ENCODE measurements around the gene NUPR1. TPM values are rescaled to one million over a fixed set of nuclear protein-coding genes. Genes with fewer than 3 reads are reported as not detected.

Gene NUPR1
- total RNA-seq, 1 experiment from 2014 or later, result 2.2 TPM

DNA sequence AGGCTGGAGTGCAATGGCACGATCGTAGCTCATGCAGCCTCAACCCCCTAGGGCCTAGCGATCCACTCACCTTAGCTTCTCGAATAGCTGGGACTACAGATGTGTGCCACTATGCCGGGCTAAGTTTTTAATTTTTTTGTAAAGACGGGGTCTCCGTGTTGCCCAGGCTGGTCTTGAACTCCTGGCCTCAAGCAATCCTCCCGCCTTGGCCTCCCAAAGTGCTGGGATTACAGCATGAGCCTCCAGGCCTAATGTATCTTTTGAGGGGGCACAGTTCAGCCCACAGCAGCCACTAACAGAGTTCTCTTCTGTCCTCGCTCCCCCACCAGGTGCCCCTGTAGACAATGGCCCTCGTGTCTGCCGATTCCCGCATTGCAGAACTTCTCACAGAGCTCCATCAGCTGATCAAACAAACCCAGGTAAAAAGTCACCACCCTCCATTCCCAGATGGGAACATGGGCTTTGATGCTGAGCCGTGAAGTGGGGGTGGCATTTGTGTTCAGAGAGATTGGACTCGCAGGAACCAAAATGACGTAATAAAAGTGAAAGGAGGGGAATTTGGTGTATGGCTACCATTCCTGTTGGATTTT, 42.0 kb upstream of the NUPR1 start (continued):
- TF ChIP-seq, protein P1, sequence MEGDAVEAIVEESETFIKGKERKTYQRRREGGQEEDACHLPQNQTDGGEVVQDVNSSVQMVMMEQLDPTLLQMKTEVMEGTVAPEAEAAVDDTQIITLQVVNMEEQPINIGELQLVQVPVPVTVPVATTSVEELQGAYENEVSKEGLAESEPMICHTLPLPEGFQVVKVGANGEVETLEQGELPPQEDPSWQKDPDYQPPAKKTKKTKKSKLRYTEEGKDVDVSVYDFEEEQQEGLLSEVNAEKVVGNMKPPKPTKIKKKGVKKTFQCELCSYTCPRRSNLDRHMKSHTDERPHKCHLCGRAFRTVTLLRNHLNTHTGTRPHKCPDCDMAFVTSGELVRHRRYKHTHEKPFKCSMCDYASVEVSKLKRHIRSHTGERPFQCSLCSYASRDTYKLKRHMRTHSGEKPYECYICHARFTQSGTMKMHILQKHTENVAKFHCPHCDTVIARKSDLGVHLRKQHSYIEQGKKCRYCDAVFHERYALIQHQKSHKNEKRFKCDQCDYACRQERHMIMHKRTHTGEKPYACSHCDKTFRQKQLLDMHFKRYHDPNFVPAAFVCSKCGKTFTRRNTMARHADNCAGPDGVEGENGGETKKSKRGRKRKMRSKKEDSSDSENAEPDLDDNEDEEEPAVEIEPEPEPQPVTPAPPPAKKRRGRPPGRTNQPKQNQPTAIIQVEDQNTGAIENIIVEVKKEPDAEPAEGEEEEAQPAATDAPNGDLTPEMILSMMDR (IDR thresholded peaks at IDR 0.05 in 2 of 3, conservative IDR thresholded peaks at IDR 0.05 in 1 of 3; ENCODE audit: borderline replicate concordance in 1 of 3, insufficient read depth in 1 of 3, low read depth in 2 of 3, low read length in 2 of 3), result no peak
- no peak for TF ChIP-seq EGR1 (IDR thresholded peaks at IDR 0.05; ENCODE audit: low read depth)

DNA sequence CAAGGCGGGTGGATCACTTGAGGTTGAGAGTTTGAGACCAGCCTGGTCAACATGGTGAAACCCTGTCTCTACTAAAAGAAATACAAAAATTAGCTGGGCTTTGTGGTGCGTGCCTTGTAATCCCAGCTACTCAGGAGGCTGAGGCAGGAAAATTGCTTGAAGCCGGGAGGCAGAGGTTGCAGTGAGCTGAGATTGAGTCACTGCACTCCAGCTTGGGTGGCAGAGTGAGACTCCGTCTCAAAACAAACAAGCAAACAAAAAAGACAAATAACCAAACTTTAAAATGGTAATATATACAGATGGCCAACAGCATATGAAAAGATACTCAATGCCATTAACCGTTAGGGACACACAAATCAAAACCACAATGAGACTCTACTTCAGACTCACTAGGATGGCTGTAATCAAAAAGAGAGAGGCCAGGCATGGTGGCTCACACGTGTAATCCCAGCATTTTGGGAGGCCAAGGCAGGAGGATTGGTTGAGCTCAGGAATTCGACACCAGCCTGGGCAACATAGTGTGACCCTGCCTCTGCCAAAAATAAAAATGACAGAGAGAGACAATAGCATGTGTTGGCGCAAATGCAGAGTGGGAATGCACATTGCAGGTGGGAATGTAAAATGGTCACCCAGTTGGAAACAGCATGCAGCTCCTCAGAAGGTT, 36.8 kb upstream of the NUPR1 start:
- H3K27ac ChIP-seq (ENCODE audit: low read depth, low read length), result no peak overlapping the region
- intact Hi-C loops (cut with micrococcal nuclease), result no loop called here
- no peaks in the 10 kb centered on the region for H3K9me3 ChIP-seq (ENCODE audit: control insufficient read depth in 1 of 2, insufficient read depth in 1 of 2, low read depth in 1 of 2, low read length in 2 of 2)
- H3K27me3 ChIP-seq (ENCODE audit: insufficient read depth, low read length), result no peaks in the 10 kb centered on the region
- DNase-seq (ENCODE audit: low read depth, low spot score) (no peak), ATAC-seq (no peak)
- no peaks in the 10 kb centered on the region for H3K36me3 ChIP-seq (ENCODE audit: control insufficient read depth in 1 of 2, insufficient read depth in 2 of 2, low read length in 2 of 2)
- ChIA-PET RAD21 (ENCODE audit: low non-redundant PET in 1 of 2, low total read pairs in 2 of 2, uncharacterized antibody in 2 of 2, unreplicated experiment in 2 of 2) (no interaction called here), CTCF (no interaction called here), POLR2A (no interaction called here)
- no peaks in the 10 kb centered on the region for H3K9me2 ChIP-seq (ENCODE audit: insufficient read depth)
- BruUV-seq (replicated peaks), result no TSS peak
- no peak overlapping the region for H3K9ac ChIP-seq (ENCODE audit: low read length)
- H2AFZ ChIP-seq (ENCODE audit: low read depth, low read length, poor library complexity, severe bottlenecking), result no peak overlapping the region
- H4K20me1 ChIP-seq (ENCODE audit: insufficient read depth), result no peaks in the 10 kb centered on the region
- no peaks in the 10 kb centered on the region for H3K79me2 ChIP-seq (ENCODE audit: insufficient read depth, low read length)
- no peaks in the 10 kb centered on the region for H3K4me1 ChIP-seq (ENCODE audit: control insufficient read depth in 1 of 2, insufficient read depth in 2 of 2, low read length in 2 of 2)
- no peak overlapping the region for H3K4me2 ChIP-seq (ENCODE audit: low read length)
- TF ChIP-seq EZH2 (IDR thresholded peaks at IDR 0.05) (no peak), SIN3A (IDR thresholded peaks at IDR 0.05; ENCODE audit: low read depth) (no peak), SRF (IDR thresholded peaks at IDR 0.05; ENCODE audit: low read depth) (no peak), JUND (IDR thresholded peaks at IDR 0.05) (no peak), POLR2A (IDR thresholded peaks at IDR 0.05; ENCODE audit: borderline replicate concordance, extremely low read depth, insufficient read depth, insufficient read length) (no peak), TCF7L2 (IDR thresholded peaks at IDR 0.05; ENCODE audit: borderline replicate concordance, extremely low read depth, insufficient read depth, insufficient read length) (no peak), CBX3 (IDR thresholded peaks at IDR 0.05; ENCODE audit: low read depth) (no peak), FOSL1 (IDR thresholded peaks at IDR 0.05; ENCODE audit: low read depth) (no peak), ELF1 (IDR thresholded peaks at IDR 0.05; ENCODE audit: borderline replicate concordance, low read depth) (no peak), SP1 (IDR thresholded peaks at IDR 0.05; ENCODE audit: low read depth) (no peak), EGR1 (IDR thresholded peaks at IDR 0.05; ENCODE audit: low read depth) (no peak)
- TF ChIP-seq, protein P2, sequence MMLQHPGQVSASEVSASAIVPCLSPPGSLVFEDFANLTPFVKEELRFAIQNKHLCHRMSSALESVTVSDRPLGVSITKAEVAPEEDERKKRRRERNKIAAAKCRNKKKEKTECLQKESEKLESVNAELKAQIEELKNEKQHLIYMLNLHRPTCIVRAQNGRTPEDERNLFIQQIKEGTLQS (IDR thresholded peaks at IDR 0.05), result no peak
- TF ChIP-seq, protein P3, sequence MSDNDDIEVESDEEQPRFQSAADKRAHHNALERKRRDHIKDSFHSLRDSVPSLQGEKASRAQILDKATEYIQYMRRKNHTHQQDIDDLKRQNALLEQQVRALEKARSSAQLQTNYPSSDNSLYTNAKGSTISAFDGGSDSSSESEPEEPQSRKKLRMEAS (IDR thresholded peaks at IDR 0.05), result no peak
- TF ChIP-seq, protein P4, sequence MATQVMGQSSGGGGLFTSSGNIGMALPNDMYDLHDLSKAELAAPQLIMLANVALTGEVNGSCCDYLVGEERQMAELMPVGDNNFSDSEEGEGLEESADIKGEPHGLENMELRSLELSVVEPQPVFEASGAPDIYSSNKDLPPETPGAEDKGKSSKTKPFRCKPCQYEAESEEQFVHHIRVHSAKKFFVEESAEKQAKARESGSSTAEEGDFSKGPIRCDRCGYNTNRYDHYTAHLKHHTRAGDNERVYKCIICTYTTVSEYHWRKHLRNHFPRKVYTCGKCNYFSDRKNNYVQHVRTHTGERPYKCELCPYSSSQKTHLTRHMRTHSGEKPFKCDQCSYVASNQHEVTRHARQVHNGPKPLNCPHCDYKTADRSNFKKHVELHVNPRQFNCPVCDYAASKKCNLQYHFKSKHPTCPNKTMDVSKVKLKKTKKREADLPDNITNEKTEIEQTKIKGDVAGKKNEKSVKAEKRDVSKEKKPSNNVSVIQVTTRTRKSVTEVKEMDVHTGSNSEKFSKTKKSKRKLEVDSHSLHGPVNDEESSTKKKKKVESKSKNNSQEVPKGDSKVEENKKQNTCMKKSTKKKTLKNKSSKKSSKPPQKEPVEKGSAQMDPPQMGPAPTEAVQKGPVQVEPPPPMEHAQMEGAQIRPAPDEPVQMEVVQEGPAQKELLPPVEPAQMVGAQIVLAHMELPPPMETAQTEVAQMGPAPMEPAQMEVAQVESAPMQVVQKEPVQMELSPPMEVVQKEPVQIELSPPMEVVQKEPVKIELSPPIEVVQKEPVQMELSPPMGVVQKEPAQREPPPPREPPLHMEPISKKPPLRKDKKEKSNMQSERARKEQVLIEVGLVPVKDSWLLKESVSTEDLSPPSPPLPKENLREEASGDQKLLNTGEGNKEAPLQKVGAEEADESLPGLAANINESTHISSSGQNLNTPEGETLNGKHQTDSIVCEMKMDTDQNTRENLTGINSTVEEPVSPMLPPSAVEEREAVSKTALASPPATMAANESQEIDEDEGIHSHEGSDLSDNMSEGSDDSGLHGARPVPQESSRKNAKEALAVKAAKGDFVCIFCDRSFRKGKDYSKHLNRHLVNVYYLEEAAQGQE (IDR thresholded peaks at IDR 0.05; ENCODE audit: low read depth), result no peak
- TF ChIP-seq, protein P5, sequence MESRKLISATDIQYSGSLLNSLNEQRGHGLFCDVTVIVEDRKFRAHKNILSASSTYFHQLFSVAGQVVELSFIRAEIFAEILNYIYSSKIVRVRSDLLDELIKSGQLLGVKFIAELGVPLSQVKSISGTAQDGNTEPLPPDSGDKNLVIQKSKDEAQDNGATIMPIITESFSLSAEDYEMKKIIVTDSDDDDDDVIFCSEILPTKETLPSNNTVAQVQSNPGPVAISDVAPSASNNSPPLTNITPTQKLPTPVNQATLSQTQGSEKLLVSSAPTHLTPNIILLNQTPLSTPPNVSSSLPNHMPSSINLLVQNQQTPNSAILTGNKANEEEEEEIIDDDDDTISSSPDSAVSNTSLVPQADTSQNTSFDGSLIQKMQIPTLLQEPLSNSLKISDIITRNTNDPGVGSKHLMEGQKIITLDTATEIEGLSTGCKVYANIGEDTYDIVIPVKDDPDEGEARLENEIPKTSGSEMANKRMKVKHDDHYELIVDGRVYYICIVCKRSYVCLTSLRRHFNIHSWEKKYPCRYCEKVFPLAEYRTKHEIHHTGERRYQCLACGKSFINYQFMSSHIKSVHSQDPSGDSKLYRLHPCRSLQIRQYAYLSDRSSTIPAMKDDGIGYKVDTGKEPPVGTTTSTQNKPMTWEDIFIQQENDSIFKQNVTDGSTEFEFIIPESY (IDR thresholded peaks at IDR 0.05; ENCODE audit: extremely low read depth, insufficient replicate concordance, low read length), result no peak
- no peak overlapping the region for H3K4me3 ChIP-seq (replicated peaks in 1 of 2; ENCODE audit: low read depth in 1 of 2, low read length in 2 of 2)

Measured in HCT116 (cell line).